NCI-H2196 (cell line): ENCODE measurements around the gene VPS13D.

ENCODE experiments used
- DNase-seq: peaks from one replicate; lab custom pipeline; 2025; ENCODE audit not compliant: unreplicated experiment; lab: John Stamatoyannopoulos, UW

The VPS13D gene

GRCh38 chr1:12333036-12333785, 103.4 kb downstream of the VPS13D start:
- DNase-seq = no peak

GRCh38 chr1:12335815-12336214, 106.0 kb downstream of the VPS13D start:
- DNase-seq = no peak

- no peak for DNase-seq
These were observed 106.6 kb downstream of the VPS13D start for GRCh38 chr1:12336413-12336812.

GRCh38 chr1:12338017-12338416, 108.2 kb downstream of the VPS13D start:
- no peak for DNase-seq

GRCh38 chr1:12338823-12339222, 109.0 kb downstream of the VPS13D start:
- no peak for DNase-seq

GRCh38 chr1:12339396-12339795, 109.6 kb downstream of the VPS13D start:
- DNase-seq = no peak

GRCh38 chr1:12339811-12340543, 110.1 kb downstream of the VPS13D start:
- DNase-seq = no peak

GRCh38 chr1:12340544-12340930, 110.7 kb downstream of the VPS13D start:
- no peak for DNase-seq

- no peak for DNase-seq
These were observed 111.8 kb downstream of the VPS13D start for GRCh38 chr1:12341667-12342066.

- DNase-seq = no peak
These were observed 112.7 kb downstream of the VPS13D start for GRCh38 chr1:12342401-12343003.

GRCh38 chr1:12343823-12344487, 114.1 kb downstream of the VPS13D start:
- no peak for DNase-seq

- DNase-seq = no peak
These were observed 114.9 kb downstream of the VPS13D start for GRCh38 chr1:12344596-12345349.

GRCh38 chr1:12345350-12346217, 115.8 kb downstream of the VPS13D start:
- DNase-seq = no peak

GRCh38 chr1:12346483-12347151, 116.8 kb downstream of the VPS13D start:
- no peak for DNase-seq

- no peak for DNase-seq
These were observed 118.3 kb downstream of the VPS13D start for GRCh38 chr1:12348113-12348512.

- no peak for DNase-seq
These were observed 124.2 kb downstream of the VPS13D start for GRCh38 chr1:12353981-12354380.

- peak; percentile 30 for DNase-seq
These were observed 126.4 kb downstream of the VPS13D start for GRCh38 chr1:12356004-12356890.

- no peak for DNase-seq
These were observed 128.7 kb downstream of the VPS13D start for GRCh38 chr1:12358499-12358898.
